Measurements from ENCODE around the gene BAIAP2L1.
"Not testable (repeated sequence)": the region's sequence is repeated elsewhere in the genome, so short reads cannot be mapped to it uniquely, and the experiment has no call there.

Gene BAIAP2L1, protein sequence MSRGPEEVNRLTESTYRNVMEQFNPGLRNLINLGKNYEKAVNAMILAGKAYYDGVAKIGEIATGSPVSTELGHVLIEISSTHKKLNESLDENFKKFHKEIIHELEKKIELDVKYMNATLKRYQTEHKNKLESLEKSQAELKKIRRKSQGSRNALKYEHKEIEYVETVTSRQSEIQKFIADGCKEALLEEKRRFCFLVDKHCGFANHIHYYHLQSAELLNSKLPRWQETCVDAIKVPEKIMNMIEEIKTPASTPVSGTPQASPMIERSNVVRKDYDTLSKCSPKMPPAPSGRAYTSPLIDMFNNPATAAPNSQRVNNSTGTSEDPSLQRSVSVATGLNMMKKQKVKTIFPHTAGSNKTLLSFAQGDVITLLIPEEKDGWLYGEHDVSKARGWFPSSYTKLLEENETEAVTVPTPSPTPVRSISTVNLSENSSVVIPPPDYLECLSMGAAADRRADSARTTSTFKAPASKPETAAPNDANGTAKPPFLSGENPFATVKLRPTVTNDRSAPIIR

DNA sequence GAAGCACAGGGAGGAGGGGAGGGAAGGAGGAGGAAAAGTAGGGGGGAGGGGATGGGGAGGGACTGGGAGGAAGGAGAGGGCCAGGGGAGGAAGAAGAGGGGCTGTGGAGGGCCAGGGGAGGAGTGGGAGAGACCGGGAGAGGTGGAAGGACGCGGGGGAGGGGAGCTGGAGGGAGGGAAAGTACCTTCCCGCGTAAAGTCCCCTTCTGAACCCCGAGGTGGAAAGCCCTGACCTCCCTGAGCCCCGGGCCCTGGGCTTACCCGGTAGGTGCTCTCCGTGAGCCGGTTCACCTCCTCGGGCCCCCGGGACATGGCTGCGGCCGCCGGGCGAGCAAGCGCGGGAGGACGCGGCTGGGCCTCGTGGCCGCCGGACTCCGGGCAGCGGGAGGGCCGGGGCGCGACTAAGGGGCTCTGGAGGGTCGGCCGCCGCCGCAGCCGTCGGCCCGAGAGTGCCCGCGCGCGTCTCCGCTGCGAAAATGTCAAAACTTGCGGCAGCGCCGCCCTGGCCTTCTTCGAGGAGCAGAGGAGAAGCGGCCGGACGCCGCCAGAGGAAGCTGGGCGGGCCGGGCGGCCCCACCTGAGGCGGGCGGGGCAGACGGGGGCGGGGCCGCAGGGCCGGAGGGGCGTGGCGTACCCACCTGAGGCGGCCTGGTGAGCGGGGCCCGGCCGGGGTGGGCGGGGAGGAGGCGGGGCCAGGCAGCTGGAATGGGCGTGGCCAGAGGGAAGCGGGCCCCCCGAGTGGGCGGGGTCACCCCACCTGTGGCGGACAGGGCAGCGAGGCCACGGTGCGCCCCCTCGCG lies at the start of gene BAIAP2L1:
TSS of gene BAIAP2L1 (minus strand) at position 549 of the 799 bp plus-strand sequence. CDS start at position 311, 238 bp downstream.
- DNase-seq (ENCODE audit: extremely low read depth in 1 of 2, low read depth in 1 of 2): peak; percentile 66 to 71

DNA sequence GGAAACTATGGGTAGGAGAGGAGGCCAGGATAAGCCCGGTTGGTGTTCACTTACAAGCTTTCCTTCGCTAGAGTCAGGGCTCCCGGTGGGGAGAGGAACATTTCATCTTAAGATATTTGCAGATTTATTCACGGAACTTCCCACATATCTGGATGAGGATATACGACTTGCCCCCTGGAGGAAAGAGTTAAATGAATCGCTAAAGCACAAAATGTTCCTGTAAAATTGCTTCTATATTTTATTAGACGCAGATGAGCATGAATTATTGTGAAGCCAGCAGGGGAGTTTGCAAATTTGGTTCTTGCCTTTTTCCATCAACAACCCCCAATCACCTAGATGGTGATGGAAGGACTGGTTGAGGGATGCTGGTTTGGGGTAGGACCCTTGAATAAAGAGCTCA lies 47.9 kb upstream of the BAIAP2L1 start:
- DNase-seq (ENCODE audit: extremely low read depth in 1 of 2, low read depth in 1 of 2): no peak

DNA sequence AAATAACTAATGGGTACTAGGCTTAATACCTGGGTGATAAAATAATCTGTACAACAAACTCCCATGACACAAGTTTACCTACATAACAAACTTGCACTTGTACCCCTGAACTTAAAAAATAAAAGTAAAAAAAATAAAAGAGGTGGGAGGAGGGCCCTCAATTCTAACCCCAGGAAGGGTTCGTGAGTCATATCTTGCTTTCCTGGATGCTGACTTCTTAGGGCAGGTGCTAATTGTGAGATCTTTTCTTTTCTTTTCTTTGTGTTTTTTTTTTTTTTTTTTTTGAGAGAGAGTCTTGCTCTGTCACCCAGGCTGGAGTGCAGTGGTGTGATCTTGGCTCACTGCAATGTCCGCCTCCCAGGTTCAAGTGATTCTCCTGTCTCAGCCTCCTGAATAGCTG lies 40.1 kb upstream of the BAIAP2L1 start:
- not testable (repeated sequence) for DNase-seq (ENCODE audit: extremely low read depth in 1 of 2, low read depth in 1 of 2)

DNA sequence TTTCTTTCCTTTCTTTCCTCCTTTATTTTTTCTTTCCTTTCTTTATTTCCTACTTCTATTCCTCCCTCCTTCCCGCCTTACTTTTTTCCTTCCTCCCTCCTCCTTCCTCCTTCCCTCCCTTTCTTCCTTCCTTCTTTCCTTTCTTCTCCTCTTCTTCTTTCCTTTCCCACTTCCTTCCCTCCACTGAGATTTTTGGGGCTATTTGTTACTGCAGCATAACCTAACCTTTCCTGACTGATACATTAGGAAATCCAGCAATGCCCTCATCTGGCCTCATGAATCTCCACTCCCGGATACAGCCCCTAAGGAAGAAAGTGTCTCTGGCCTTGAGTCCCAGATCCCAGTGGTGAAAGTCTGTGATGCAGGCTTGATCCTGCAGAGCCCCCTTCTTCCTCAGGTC lies 38.6 kb upstream of the BAIAP2L1 start:
- DNase-seq (ENCODE audit: extremely low read depth in 1 of 2, low read depth in 1 of 2): no peak

DNA sequence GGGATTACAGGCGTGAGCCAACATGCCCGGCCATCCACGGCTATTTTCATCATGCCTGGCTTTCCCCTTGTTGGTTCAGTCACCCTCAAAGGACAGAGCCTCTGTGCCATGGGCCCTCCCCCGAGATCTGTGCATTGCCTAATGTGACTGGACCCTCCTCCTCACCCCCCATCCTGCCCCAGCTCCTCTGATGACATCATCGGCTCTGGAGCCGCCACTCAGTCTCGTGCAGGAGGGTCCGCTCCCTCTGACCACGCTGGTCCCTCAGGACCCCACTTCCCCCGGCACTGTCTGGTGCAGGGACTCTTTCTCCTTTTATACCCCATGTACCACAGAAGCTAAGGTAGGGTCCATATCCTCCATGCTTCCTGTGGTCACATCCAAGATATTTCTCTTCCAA lies 33.2 kb upstream of the BAIAP2L1 start:
- DNase-seq (ENCODE audit: extremely low read depth in 1 of 2, low read depth in 1 of 2): no peak

DNA sequence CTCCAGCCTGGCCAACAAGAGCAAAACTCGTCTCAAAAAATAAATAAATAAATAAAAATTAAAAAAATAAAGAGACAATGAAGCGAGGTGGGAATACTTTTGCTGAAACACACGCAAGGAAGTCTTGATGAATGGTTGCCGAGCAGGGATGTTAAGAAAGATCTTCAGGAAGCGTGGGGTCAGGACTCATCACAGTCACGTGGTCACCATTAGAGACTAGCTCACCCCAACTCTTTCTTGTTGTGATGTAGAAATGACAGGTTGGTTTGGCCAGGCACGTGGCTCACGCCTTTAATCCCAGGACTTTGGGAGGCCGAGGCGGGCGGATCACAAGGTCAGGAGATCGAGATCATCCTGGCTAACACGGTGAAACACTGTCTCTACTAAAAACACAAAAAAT lies 28.9 kb upstream of the BAIAP2L1 start:
- DNase-seq (ENCODE audit: extremely low read depth in 1 of 2, low read depth in 1 of 2): no peak

DNA sequence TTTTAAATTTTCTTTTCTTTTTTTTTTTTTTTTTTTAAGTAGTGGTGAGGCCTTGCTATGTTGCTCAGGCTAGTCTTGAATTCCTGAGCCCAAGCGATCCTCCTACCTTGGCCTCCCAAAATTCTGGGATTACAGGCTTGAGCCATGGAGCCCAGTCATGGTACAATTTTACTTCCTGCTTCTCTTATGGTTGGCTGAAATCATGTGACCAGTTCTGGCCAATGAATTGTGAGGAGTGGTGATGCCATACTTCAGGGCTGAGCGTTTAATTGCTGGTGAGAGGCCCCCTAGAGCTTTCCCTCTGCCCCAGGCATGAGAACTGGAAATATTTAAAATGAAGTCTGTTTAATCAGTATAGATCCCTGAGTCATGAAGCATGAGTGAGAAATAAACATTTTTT lies 22.2 kb upstream of the BAIAP2L1 start:
- DNase-seq (ENCODE audit: extremely low read depth in 1 of 2, low read depth in 1 of 2): no peak

DNA sequence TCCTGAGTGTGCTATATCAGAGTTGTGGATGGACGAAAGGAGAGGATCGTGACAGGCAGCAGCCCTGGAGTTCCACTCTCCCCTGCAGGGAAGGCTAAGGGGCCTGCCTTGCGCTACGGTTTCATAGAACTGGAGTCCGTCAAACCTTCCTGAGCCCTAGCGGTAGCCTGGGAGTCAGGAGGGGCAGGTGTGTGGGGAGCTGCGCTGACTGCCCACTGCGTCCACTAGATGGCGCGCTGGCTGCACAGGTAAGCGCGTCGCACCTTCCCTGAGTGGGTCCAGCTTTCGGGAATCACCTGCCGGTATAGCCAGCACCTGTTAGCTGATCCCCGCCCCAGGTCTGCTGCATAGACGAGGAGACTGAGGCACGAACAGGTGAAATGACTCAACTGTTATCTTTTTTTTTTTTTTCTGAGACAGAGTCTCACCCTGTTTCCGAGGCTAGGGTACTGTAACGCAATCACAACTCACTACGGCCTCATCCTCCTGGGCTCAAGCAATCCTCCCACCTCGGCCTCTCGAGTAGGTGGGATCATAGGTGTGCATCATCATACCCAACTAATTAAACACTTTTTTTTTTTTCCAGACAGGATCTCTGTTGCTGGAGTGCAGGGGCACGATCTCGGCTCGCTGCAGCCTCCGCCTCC lies 20.2 kb upstream of the BAIAP2L1 start:
- peak; percentile 9 to 32 for DNase-seq (ENCODE audit: extremely low read depth in 1 of 2, low read depth in 1 of 2)

DNA sequence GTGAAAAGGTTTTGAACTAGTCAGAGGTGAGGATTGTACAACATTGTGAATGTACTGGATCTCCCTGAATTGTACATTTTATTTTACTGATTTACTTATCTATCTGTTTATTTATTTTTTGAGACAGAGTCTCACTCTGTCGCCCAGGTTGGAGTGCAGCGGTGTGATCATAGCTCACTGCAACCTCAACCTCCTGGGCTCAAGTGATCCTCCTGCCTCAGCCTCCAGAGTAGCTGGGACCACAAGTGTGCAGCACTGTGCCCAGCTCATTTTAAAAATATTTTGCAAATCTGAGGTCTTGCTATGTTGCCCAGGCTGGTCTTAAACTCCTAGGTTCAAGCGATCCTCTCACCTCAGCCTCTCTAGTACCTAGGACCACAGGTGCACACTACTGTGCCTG lies 19.1 kb upstream of the BAIAP2L1 start:
- not testable (repeated sequence) for DNase-seq (ENCODE audit: extremely low read depth in 1 of 2, low read depth in 1 of 2)

DNA sequence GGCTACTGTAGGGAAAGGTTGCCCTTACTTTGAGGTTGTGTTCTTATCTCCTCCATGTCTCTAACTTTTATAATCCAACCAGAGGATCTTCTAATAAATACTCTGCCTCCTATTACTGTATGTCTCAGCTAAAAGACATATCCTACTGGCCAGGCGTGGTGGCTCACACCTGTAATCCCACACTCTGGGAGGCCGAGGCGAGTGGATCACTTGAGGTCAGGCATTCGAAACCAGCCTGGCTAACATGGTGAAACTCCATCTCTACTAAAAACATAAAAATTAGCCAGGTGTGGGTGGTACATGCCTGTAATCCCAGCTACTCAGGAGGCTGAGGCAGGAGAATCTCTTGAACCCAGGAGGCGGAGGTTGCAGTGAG lies 18.4 kb upstream of the BAIAP2L1 start:
- not testable (repeated sequence) for DNase-seq (ENCODE audit: extremely low read depth in 1 of 2, low read depth in 1 of 2)

DNA sequence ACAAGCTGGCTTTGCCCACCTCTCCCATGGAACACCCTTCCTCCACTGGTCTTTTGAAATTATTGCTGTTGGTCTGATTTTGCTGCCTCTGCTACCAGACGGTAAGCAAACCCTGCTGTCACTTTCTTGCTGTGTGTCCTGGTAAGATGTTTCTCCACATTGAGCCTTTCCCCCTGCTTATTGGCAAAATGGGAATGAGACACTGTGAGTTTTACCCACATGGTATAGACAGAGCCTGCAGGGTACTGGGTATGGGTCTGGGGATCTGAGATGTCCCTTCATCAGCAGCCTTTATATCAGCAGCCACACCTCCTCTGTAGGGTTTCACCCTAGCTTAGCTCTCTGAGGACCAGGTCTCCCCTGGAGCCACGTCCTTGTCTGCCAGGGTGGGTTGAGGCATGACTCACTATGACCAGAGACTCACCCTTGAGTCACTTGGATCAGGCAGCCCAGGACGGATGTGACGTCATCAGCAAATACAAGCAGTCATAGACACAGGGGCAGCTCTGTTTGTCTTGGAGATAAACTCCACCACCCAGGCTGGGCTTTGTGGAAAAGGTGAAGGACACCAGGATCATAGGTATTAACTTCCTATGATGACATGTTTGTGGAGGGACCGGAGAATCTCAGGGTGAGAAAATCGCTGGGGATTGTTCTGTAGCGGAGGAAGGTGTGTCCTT lies 17.9 kb upstream of the BAIAP2L1 start:
- DNase-seq (ENCODE audit: extremely low read depth in 1 of 2, low read depth in 1 of 2): peak; percentile 15 to 54

DNA sequence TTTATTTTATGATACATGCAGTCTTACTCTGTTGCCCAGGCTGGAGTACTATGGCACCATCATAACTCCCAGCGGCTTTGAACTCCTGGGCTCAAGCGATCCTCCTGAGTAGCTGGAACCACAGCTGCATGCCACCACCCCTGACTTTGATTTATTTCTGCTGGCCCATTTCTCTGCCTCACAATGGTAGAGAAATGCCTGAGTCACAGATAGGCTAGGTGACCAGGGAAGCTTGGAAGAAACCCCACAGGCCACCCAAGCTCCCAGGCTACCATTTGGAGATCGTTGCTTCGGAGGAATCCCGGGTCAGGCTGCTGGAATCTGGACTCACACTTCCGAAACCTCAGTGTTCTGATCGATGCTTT lies 17.4 kb upstream of the BAIAP2L1 start:
- no peak for DNase-seq (ENCODE audit: extremely low read depth in 1 of 2, low read depth in 1 of 2)

DNA sequence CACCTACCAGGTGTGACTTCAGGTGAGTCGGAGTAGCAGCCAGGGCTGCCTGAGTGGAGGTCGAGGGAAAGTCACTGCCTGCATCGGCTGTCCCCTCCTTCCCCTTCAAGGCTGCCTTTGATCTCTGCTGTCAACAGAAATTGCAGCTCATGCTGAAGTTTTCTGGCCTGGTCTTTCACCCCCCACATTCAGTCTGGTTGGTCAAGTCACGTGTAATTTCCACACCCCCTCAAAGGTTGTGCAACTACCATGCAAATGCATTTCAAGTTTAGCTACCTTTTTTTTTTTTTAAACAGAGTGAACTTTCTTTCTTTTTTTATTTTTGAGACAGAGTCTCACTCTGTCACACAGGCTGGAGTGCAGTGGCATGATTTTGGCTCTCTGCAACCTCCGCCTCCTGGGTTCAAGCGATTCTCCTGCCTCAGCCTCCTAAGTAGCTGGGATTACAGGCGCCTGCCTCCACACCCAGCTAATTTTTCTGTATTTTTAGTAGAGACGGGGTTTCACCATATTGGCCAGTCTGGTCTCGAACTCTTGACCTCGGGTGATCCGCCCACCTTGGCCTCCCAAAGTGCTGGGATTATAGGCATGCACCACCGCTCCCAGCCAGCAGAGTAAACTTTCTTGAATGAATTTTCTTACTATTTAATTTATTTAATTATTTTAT lies 16.8 kb upstream of the BAIAP2L1 start:
- DNase-seq (ENCODE audit: extremely low read depth in 1 of 2, low read depth in 1 of 2): not testable (repeated sequence)

DNA sequence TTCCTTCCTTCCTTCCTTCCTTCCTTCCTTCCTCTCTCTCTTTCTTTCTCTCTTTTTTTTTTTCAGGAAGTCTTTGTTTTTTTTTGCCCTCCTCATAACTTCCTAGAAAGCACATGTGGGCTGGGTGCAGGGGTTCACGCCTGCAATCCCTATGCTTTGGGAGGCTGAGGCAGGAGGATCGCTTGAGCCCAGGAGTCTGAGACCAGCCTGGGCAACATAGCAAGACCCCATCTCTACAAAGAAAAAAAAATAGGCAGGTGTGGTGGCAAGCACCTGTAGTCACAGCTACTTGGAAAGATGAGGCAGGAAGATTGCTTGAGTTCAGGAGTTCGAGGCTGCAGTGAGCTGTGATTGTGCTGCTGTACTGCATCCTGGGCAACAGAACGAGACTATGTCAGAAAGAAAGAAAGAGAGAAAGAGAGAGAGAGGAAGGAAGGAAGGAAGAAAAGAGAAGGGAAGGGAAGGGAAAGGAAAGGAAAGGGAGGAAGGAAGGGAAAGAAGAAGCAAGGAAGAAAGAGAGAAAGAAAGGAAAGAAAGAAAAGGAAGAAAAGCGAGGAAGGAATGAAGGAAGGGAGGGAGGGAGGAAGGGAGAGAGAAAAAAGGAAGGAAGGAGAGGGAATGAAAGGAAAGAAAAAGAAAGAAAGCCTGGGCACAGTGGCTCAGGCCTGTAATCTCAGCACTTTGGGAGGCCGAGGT lies 13.5 kb upstream of the BAIAP2L1 start:
- DNase-seq (ENCODE audit: extremely low read depth in 1 of 2, low read depth in 1 of 2): no peak

DNA sequence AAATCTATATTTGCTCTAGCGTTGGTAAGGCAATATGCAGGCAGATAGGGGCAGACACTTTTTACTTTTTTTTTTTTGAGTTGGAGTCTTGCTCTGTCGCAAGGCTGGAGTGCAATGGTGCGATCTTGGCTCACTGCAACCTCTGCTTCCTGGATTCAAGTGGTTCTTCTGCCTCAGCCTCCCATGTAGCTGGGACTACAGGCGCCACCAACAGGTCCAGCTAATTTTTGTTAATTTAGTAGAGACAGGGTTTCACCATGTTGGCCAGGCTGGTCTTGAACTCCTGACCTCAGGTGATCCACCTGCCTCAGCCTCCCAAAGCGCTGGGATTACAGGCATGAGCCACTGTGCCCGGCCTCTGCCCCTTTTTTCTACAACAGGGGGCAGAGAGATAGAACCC lies 12.8 kb upstream of the BAIAP2L1 start:
- not testable (repeated sequence) for DNase-seq (ENCODE audit: extremely low read depth in 1 of 2, low read depth in 1 of 2)

DNA sequence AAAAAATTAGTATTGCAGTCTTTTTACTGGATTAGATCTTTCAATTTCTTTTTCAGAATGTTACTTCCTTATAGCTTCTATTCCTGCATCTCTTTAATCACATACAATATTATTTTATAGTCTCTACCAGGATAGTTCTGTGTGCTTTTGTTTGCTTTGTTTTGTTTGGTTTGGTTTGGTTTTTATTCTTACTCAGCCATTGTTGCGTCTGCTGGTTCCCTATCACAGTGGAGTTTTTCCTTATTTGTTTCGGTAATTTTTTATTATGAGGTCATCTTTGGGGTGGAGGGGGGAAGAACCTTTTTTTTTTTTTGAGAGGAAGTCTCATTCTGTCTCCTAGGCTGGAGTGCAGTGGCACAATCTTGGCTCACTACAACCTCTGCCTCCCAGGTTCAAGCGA lies 9.0 kb upstream of the BAIAP2L1 start:
- no peak for DNase-seq (ENCODE audit: extremely low read depth in 1 of 2, low read depth in 1 of 2)

DNA sequence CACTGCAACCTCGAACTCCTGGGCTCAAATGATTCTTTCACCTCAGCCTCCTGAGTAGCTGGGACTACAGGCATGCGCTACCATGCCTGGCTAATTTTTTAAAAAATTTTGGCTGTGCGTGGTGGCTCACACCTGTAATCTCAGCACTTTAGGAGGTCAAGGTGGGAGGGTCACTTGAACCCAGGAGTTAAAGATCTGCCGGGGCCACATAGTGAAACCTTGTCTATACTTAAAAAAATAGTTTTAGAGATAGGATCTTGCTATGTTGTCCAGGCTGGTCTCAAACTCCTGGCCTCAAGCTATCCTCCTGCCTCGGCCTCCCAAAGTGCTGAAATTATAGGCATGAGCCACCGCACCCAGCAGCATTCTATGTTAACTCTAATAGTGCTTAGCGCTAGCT lies 7.3 kb upstream of the BAIAP2L1 start:
- DNase-seq (ENCODE audit: extremely low read depth in 1 of 2, low read depth in 1 of 2): not testable (repeated sequence)

DNA sequence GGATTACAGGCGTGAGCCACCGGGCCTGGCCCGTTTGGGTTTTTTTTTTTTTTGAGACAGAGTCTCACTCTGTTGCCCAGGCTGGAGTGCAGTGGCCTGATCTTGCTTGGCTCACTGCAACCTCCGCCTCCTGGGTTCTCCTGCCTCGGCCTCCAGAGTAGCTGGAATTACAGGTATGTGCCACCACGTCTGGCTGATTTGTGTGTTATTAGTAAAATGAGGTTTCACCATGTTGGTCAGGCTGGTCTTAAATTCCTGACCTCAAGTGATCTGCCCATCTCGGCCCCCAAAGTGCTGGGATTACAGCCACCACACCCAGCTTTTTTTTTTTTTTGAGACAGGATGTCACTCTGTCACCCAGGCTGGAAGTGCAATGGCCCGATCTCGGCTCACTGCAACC lies 5.9 kb upstream of the BAIAP2L1 start:
- no peak for DNase-seq (ENCODE audit: extremely low read depth in 1 of 2, low read depth in 1 of 2)

DNA sequence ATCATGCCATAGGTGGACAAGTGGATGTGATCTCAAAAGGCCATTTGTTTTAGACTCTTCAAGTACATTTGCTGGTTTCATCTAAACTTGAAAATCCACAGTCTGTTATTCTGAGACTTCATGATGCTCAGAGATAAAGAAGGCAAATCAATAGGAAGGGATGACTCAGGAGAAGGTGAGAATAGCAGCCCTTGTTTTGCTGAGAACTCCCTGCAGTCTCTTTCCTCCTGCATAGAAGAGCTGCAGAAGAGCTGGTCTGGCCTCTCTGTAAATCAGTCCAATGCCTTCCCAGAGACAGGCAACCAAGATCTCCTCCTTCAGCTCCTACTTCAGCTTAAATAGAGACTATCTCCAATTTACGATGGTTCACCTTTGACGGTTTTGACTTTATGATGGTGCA lies 4.0 kb upstream of the BAIAP2L1 start:
- no peak for DNase-seq (ENCODE audit: extremely low read depth in 1 of 2, low read depth in 1 of 2)

All from stimulated activated CD8-positive, alpha-beta memory T cell treated with anti-CD3 and anti-CD28 coated beads, Interleukin-7, amount 100 ng/mL, for 48 hours (primary cell).